Natural killer cell (primary cell): Measurements from ENCODE around the gene SHROOM1. TPM values are rescaled to one million over a fixed set of nuclear protein-coding genes. Genes with fewer than 3 reads are reported as not detected.

Experiments
- ATAC-seq, 3 donors: fragments of 150-1000 bp in 2 of 3; fragments of 200-7000 bp in 1 of 3; cut with Tn5 transposase; 1 replicate in 1 of 3; 2 replicates in 2 of 3; pipeline ENCODE4 v1.10.0; 2021; ENCODE audit warnings: mild to moderate bottlenecking in 2 of 3, moderate library complexity in 2 of 3
- DNase-seq, 2 donors: peaks; one replicate each; pipeline versions ENCODE4 v3.0.0 to v3.0.0-alpha.2; 2013 to 2021; ENCODE audit warnings: mixed read lengths in 1 of 2
- H3K27ac ChIP-seq: one replicate; pipeline ENCODE4 v1.5.1; 2013; ENCODE audit warnings: mild to moderate bottlenecking, low read length
- H3K27me3 ChIP-seq: one replicate; pipeline ENCODE4 v1.6.1; 2013; ENCODE audit warnings: low read length; ENCODE audit not compliant: control insufficient read depth, insufficient read depth
- H3K36me3 ChIP-seq: one replicate; pipeline ENCODE4 v1.6.1; 2013; ENCODE audit warnings: low read length; ENCODE audit not compliant: control insufficient read depth, insufficient read depth
- H3K4me1 ChIP-seq: one replicate; pipeline ENCODE4 v1.6.1; 2013; ENCODE audit warnings: low read length; ENCODE audit not compliant: control insufficient read depth, insufficient read depth
- H3K4me3 ChIP-seq: one replicate; pipeline ENCODE4 v1.5.1; 2013; ENCODE audit warnings: low read length
- H3K9me3 ChIP-seq: one replicate; pipeline ENCODE4 v1.6.1; 2013; ENCODE audit warnings: low read length; ENCODE audit not compliant: control insufficient read depth, insufficient read depth
- H3K27ac Mint-ChIP-seq, 2 donors: one replicate each; pipeline ENCODE4 v1.8.0; 2022; ENCODE audit warnings: mild to moderate bottlenecking in 2 of 2, mixed read lengths in 2 of 2, moderate library complexity in 1 of 2
- H3K27me3 Mint-ChIP-seq, 2 donors: one replicate each; pipeline ENCODE4 v1.8.0; 2022; ENCODE audit warnings: low read depth in 2 of 2, mixed read lengths in 2 of 2
- H3K36me3 Mint-ChIP-seq: one replicate; pipeline ENCODE4 v1.8.0; 2022; ENCODE audit warnings: mixed read lengths
- H3K4me1 Mint-ChIP-seq, 2 donors: one replicate each; pipeline ENCODE4 v1.8.0; 2022; ENCODE audit warnings: mixed read lengths in 2 of 2
- H3K4me3 Mint-ChIP-seq: one replicate; pipeline ENCODE4 v1.8.0; 2022; ENCODE audit warnings: mild to moderate bottlenecking, moderate library complexity, mixed read lengths
- H3K9me3 Mint-ChIP-seq, 2 donors: one replicate each; pipeline ENCODE4 v1.8.0; 2022; ENCODE audit warnings: mixed read lengths in 2 of 2
- WGBS: methylation state at CpG from one replicate; pipeline ENCODE4 v1.1.7; 2013; ENCODE audit warnings: missing lambda C conversion rate; ENCODE audit not compliant: insufficient coverage; 5-methylcytosine and 5-hydroxymethylcytosine counted together
- intact Hi-C: fragments of 100-400 bp; cut with micrococcal nuclease; formaldehyde crosslinking; loops from one replicate; pipeline ENCODE4 v1.14.2; 2022
- total RNA-seq, 4 donors: library from RNA; stranded (reverse); fragments of 120-200 nt in 1 of 4; gene quantifications; one replicate each; pipeline versions ENCODE4 v1.2.3 to v1.2.4, GENCODE V29; 2013 to 2022
- TF ChIP-seq, protein P1 (sequence below): fragments of 200-600 bp; IDR thresholded peaks from one replicate; pipeline ENCODE4 v1.8.0; 2022; ENCODE audit warnings: antibody characterized with exemption

Gene SHROOM1
- total RNA-seq, 3 donors from 2014 or later (not counting 1 experiment from before 2014, with no cell fraction given), result 0.82 to 3.5 (median 0.85) TPM

- intact Hi-C loops, result no loop called here
- Mint-ChIP-seq H3K27ac (no peak overlapping the region), H3K36me3 (no peaks in the 10 kb centered on the region), H3K4me3 (no peak overlapping the region), H3K27me3 (peaks cover 45 to 68% of the 10 kb centered on the region in 2 donors), H3K9me3 (no peaks in the 10 kb centered on the region), H3K4me1 (peaks cover 16 to 18% of the 10 kb centered on the region in 2 donors)
- ATAC-seq (no peak), DNase-seq (no peak)
- 53% methylated on average over 1 of the region's 2 CpGs for WGBS
- H3K4me3 ChIP-seq, result no peak overlapping the region
- no peaks in the 10 kb centered on the region for H3K9me3 ChIP-seq
- no peak overlapping the region for H3K27ac ChIP-seq
- TF ChIP-seq, protein P1, sequence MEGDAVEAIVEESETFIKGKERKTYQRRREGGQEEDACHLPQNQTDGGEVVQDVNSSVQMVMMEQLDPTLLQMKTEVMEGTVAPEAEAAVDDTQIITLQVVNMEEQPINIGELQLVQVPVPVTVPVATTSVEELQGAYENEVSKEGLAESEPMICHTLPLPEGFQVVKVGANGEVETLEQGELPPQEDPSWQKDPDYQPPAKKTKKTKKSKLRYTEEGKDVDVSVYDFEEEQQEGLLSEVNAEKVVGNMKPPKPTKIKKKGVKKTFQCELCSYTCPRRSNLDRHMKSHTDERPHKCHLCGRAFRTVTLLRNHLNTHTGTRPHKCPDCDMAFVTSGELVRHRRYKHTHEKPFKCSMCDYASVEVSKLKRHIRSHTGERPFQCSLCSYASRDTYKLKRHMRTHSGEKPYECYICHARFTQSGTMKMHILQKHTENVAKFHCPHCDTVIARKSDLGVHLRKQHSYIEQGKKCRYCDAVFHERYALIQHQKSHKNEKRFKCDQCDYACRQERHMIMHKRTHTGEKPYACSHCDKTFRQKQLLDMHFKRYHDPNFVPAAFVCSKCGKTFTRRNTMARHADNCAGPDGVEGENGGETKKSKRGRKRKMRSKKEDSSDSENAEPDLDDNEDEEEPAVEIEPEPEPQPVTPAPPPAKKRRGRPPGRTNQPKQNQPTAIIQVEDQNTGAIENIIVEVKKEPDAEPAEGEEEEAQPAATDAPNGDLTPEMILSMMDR, result no peak
- H3K36me3 ChIP-seq, result no peaks in the 10 kb centered on the region
- H3K4me1 ChIP-seq, result peaks cover 15% of the 10 kb centered on the region
- H3K27me3 ChIP-seq, result peaks cover 29% of the 10 kb centered on the region
These were observed 14.4 kb downstream of the SHROOM1 start for GRCh38 chr5:132816083-132816482.

DNA sequence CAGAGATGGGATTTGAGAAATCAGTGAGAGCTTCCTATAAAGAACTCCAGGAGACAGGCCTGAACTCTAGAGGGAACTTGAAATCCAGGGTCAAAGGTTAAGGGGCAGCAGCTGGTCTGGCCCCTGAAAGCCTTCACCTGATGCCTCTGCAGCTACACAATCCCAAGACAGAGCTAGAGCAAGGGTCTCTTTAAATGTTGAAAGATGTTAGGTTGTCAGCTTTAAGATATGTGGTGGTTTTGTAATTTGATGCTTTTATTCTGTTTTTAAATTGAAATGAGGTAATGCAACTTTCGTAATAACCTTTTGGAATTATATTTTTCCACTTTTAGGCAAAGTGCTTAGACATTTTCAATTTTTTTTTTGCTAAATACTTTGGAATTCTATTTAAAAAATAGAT, 15.0 kb downstream of the SHROOM1 start:
- DNase-seq, result no peak
- Histone ChIP-seq H3K36me3 (no peaks in the 10 kb centered on the region), H3K4me1 (peaks cover 15% of the 10 kb centered on the region), H3K27me3 (peaks cover 25% of the 10 kb centered on the region), H3K9me3 (no peaks in the 10 kb centered on the region), H3K27ac (no peak overlapping the region), H3K4me3 (no peak overlapping the region)
- Mint-ChIP-seq H3K36me3 (no peaks in the 10 kb centered on the region), H3K4me3 (no peak overlapping the region), H3K4me1 (peaks cover 16 to 18% of the 10 kb centered on the region in 2 donors), H3K27ac (no peak overlapping the region), H3K9me3 (no peaks in the 10 kb centered on the region), H3K27me3 (peaks cover 50 to 73% of the 10 kb centered on the region in 2 donors)
- TF ChIP-seq, protein P1, result no peak
- ATAC-seq, result no peak
- intact Hi-C loops, result no loop called here
- WGBS, result no CpG with 5 or more reads among the region's 1 CpG

DNA sequence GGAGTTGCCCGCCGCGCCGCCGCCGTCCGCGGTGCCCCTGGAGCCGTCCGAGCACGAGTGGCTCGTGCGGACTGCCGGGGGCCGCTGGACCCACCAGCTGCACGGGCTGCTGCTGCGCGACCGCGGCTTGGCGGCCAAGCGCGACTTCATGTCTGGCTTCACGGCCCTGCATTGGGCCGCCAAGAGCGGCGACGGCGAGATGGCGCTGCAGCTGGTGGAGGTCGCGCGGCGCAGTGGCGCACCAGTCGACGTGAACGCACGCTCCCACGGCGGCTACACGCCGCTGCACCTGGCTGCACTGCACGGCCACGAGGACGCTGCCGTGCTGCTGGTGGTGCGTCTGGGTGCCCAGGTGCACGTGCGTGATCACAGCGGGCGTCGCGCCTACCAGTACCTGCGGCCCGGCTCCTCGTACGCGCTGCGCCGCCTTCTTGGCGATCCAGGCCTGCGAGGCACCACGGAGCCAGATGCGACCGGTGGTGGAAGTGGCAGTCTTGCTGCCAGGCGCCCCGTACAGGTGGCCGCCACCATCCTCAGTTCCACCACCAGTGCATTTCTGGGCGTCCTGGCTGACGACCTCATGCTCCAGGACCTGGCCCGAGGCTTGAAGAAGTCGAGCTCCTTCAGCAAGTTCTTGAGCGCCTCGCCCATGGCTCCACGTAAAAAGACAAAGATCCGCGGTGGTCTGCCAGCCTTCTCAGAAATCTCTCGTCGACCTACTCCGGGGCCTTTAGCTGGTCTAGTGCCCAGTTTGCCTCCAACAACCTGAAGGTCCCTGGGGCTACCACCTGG, 15.7 kb downstream of the SHROOM1 start:
- Histone ChIP-seq H3K4me3 (no peak overlapping the region), H3K9me3 (no peaks in the 10 kb centered on the region), H3K36me3 (no peaks in the 10 kb centered on the region), H3K27me3 (peaks cover 19% of the 10 kb centered on the region), H3K27ac (no peak overlapping the region), H3K4me1 (peaks cover 7% of the 10 kb centered on the region)
- no peaks in the 10 kb centered on the region for H3K36me3 Mint-ChIP-seq
- TF ChIP-seq, protein P1, result no peak
- intact Hi-C loops, result no loop called here
- H3K4me1 Mint-ChIP-seq, result peaks cover 11 to 13% of the 10 kb centered on the region in 2 donors
- H3K27me3 Mint-ChIP-seq, result peaks cover 54 to 74% of the 10 kb centered on the region in 2 donors
- DNase-seq (peak in 1 of 2 donors; percentile 7), ATAC-seq (no peak)
- peak overlapping the region; percentile 37 for H3K4me3 Mint-ChIP-seq
- WGBS, result 71% methylated on average over 81 of the region's 81 CpGs
- H3K27ac Mint-ChIP-seq, result no peak overlapping the region
- no peaks in the 10 kb centered on the region for H3K9me3 Mint-ChIP-seq
